Lung microvascular endothelial cell (primary cell): ENCODE data around the gene GANC. TPM values are rescaled to one million over a fixed set of nuclear protein-coding genes. Genes with fewer than 3 reads are reported as not detected.

Experiments used
- total RNA-seq: library from RNA; depleted of rRNA; stranded (reverse); fragments of >200 nt; gene quantifications from 2 replicates; pipeline ENCODE4 v1.2.1, GENCODE V29; 2014

Gene GANC
- total RNA-seq, 1 donor from 2014 or later, result 7.3 TPM

Other genes starting within 250 kb of the GANC start
- not detected in 2 replicates for gene PLA2G4D, start 178.6 kb upstream of the GANC start, total RNA-seq
- gene PLA2G4F, start 116.6 kb upstream of the GANC start, total RNA-seq, result not detected in 2 replicates
- 24.0 and 31.9 TPM in 2 replicates for gene VPS39, start 64.9 kb upstream of the GANC start, total RNA-seq
- gene TMEM87A, start 232 bp downstream of the GANC start, total RNA-seq, result 39.0 and 54.2 TPM in 2 replicates
- gene CAPN3, start 86.3 kb downstream of the GANC start, total RNA-seq, result 0.22 and 0.60 TPM in 2 replicates
- gene ZNF106, start 217.9 kb downstream of the GANC start, total RNA-seq, result 28.1 and 30.2 TPM in 2 replicates
- 148 and 150 TPM in 2 replicates for gene SNAP23, start 222.4 kb downstream of the GANC start, total RNA-seq